ENCODE results near the gene SMIM5. TPM values are rescaled to one million over a fixed set of nuclear protein-coding genes. Genes with fewer than 3 reads are reported as not detected.

Gene SMIM5
- total and polyA plus RNA-seq, 2 of the 13 experiments (the other 11 are each of a cell fraction or from before 2014, with no cell fraction given): not detected

GRCh38 chr17:75645501-75645888 is 12.3 kb downstream of the SMIM5 start:
- Histone ChIP-seq H2AFZ (ENCODE audit: low read length) (no peak overlapping the region), H3K9ac (ENCODE audit: insufficient read depth, low read depth, low read length) (peak overlapping the region; percentile 80), H3K4me3 (replicated peaks in 1 of 3; ENCODE audit: insufficient read depth in 1 of 3, low read depth in 2 of 3, low read length in 3 of 3) (peak overlapping the region in 2 of 3 experiments; percentile 6 to 67; a peak in 3 of 6 replicates), H3K27me3 (ENCODE audit: control insufficient read depth in 1 of 2, insufficient read depth in 2 of 2, low read length in 2 of 2) (no peaks in the 10 kb centered on the region), H3K4me2 (ENCODE audit: low read depth, low read length) (peak overlapping the region; percentile 94), H3K27ac (ENCODE audit: extremely low read length, insufficient read depth, low read length) (peak overlapping the region; percentile 85), H3K9me3 (ENCODE audit: low read length) (no peaks in the 10 kb centered on the region), H4K20me1 (ENCODE audit: insufficient read depth, low read length) (no peaks in the 10 kb centered on the region), H3K4me1 (ENCODE audit: insufficient read depth, low read length) (peaks cover 25% of the 10 kb centered on the region), H3K36me3 (replicated peaks in 1 of 2; ENCODE audit: control insufficient read depth in 1 of 2, insufficient read depth in 2 of 2, low read length in 2 of 2) (peaks cover 11 to 23% of the 10 kb centered on the region in 2 experiments), H3K79me2 (ENCODE audit: insufficient read depth, low read length) (peaks cover 6% of the 10 kb centered on the region)
- ATAC-seq (no peak), FAIRE-seq (peak; percentile 8), DNase-seq (ENCODE audit: low spot score) (no peak)
- 82% methylated on average over 7 of the region's 7 CpGs for WGBS (ENCODE audit: low lambda C conversion rate)
- CTCF ChIA-PET (ENCODE audit: low intra/inter-chr PET ratio, low total read pairs): interaction anchor here (2.1 kb wide), 1 partner anchor 12 kb away, joined by 6 read pairs; no protein-coding TSS in a partner anchor
- TSS peak; percentile 56 for BruUV-seq (replicated peaks)
- POLR2A ChIA-PET: interaction anchor here (0.8 to 3.4 kb wide), 23 partner anchors 9 to 231 kb away, joined by 3 to 28 read pairs (median 4); partner anchors contain the start of genes GALK1, ITGB4, RECQL5 and SAP30BP
- intact Hi-C loops (cut with micrococcal nuclease; ENCODE audit: unreplicated experiment) (no loop called here), in situ Hi-C loops (cut with HindIII; ENCODE audit: extremely low pct_ligation_motif_present, low pct_unique_long_range_greater_than_20kb) (no loop called here)
- TF ChIP-seq U2AF1 (optimal IDR thresholded peaks at IDR 0.05; ENCODE audit: low read depth, low read length) (no peak), SRY (CRISPR knock-in tag; IDR thresholded peaks at IDR 0.05) (0 out of 2 replicates have a peak, but pooled peaks have one; percentile 56), ZNF746 (CRISPR knock-in tag; IDR thresholded peaks at IDR 0.05) (no peak), NRL (CRISPR knock-in tag; IDR thresholded peaks at IDR 0.05; ENCODE audit: borderline replicate concordance) (no peak), MYPOP (CRISPR knock-in tag; IDR thresholded peaks at IDR 0.05) (no peak), CENPBD1 (CRISPR knock-in tag; IDR thresholded peaks at IDR 0.05; ENCODE audit: borderline replicate concordance, low read depth) (0 out of 2 replicates have a peak, but pooled peaks have one; percentile 37), NONO (IDR thresholded peaks at IDR 0.05) (no peak), NONO (CRISPR knock-in tag; conservative IDR thresholded peaks at IDR 0.05) (0 out of 2 replicates have a peak, but pooled peaks have one; percentile 12), ZBTB40 (IDR thresholded peaks at IDR 0.05) (no peak), ZBTB40 (CRISPR knock-in tag; IDR thresholded peaks at IDR 0.05) (0 out of 2 replicates have a peak, but pooled peaks have one; percentile 16), MYNN (CRISPR knock-in tag; IDR thresholded peaks at IDR 0.05; ENCODE audit: low read depth) (0 out of 2 replicates have a peak, but pooled peaks have one; percentile 26), FOXP4 (CRISPR knock-in tag; IDR thresholded peaks at IDR 0.05) (no peak)

Data from HepG2 (cell line).